A673 (cell line): ENCODE data around the gene NCAN. TPM values are rescaled to one million over a fixed set of nuclear protein-coding genes. Genes with fewer than 3 reads are reported as not detected.

Experiments used
- BruUV-seq: library from RNA; stranded (reverse); fragments of 400-500 nt; replicated peaks from 2 replicates; lab custom pipeline; 2021; lab: Mats Ljungman, UMichigan
- CTCF ChIA-PET: fragments of 300-600 bp; sonication (Branson Sonifier 250); formaldehyde crosslinking; loops from one replicate; lab custom pipeline; 2022; ENCODE audit warnings: antibody characterized with exemption; lab: Charles Lee
- POLR2A ChIA-PET: fragments of 300-600 bp; sonication (Branson Sonifier 250); formaldehyde crosslinking; loops from one replicate; lab custom pipeline; 2022; ENCODE audit warnings: antibody characterized with exemption; ENCODE audit not compliant: low non-redundant PET; lab: Charles Lee
- DNase-seq: peaks from one replicate; pipeline ENCODE4 v3.0.0-alpha.2; 2015; ENCODE audit warnings: low spot score
- H3K27ac ChIP-seq: fragments of 200-600 bp; sonication (generic); 2 replicates; pipeline ENCODE4 v1.5.1; 2016; ENCODE audit warnings: mixed run types, low read depth, mild to moderate bottlenecking, mixed read lengths, antibody characterized with exemption, low read length; ENCODE audit not compliant: poor library complexity, severe bottlenecking
- H3K27me3 ChIP-seq: fragments of 200-600 bp; sonication (generic); replicated peaks from 2 replicates; pipeline ENCODE4 v1.6.1; 2017; ENCODE audit warnings: mixed run types, low read depth, mild to moderate bottlenecking, mixed read lengths, antibody characterized with exemption, low read length; ENCODE audit not compliant: insufficient read depth, poor library complexity
- H3K36me3 ChIP-seq: fragments of 200-600 bp; sonication (generic); 2 replicates; pipeline ENCODE4 v1.6.1; 2016; ENCODE audit warnings: mixed run types, mild to moderate bottlenecking, mixed read lengths, antibody characterized with exemption, low read length; ENCODE audit not compliant: insufficient read depth, poor library complexity, severe bottlenecking
- H3K4me1 ChIP-seq: fragments of 200-600 bp; sonication (generic); 2 replicates; pipeline ENCODE4 v1.6.1; 2017; ENCODE audit warnings: mixed run types, mild to moderate bottlenecking, mixed read lengths, antibody characterized with exemption, low read length; ENCODE audit not compliant: insufficient read depth, poor library complexity, severe bottlenecking
- H3K4me3 ChIP-seq: fragments of 200-600 bp; sonication (generic); 2 replicates; pipeline ENCODE4 v1.5.1; 2016; ENCODE audit warnings: low read depth, mixed run types, mild to moderate bottlenecking, mixed read lengths, low read length; ENCODE audit not compliant: poor library complexity, severe bottlenecking
- H3K9me3 ChIP-seq: fragments of 200-600 bp; sonication (generic); 2 replicates; pipeline ENCODE4 v1.6.1; 2016; ENCODE audit warnings: mixed run types, low read depth, mild to moderate bottlenecking, mixed read lengths, antibody characterized with exemption, low read length; ENCODE audit not compliant: poor library complexity, severe bottlenecking
- CTCF ChIP-seq: fragments of 300-800, 200-600 bp; sonication (generic); conservative IDR thresholded peaks from 2 replicates; pipeline ENCODE4 v1.5.1; 2017; ENCODE audit warnings: low read depth, mild to moderate bottlenecking, antibody characterized with exemption, low read length, moderate library complexity, mixed read lengths
- EZH2 ChIP-seq: fragments of 200-600 bp; sonication (generic); IDR thresholded peaks from 2 replicates; pipeline ENCODE4 v1.6.1; 2017; ENCODE audit warnings: borderline replicate concordance, low read depth, mild to moderate bottlenecking, mixed read lengths, antibody characterized with exemption, low read length; ENCODE audit not compliant: poor library complexity, severe bottlenecking
- intact Hi-C: fragments of 100-400 bp; cut with micrococcal nuclease; formaldehyde crosslinking; loops from one replicate; pipeline ENCODE4 v1.10.0; 2022; ENCODE audit not compliant: unreplicated experiment
- total RNA-seq: library from RNA; stranded (reverse); gene quantifications from 2 replicates; pipeline ENCODE4 v1.2.3, GENCODE V29; 2021

NCAN gene
- total RNA-seq, 1 experiment from 2014 or later = not detected

- BruUV-seq = no TSS peak
- intact Hi-C loops = no loop called here
- no peaks in the 10 kb centered on the region for H3K9me3 ChIP-seq
- POLR2A ChIA-PET = no interaction called here
- CTCF ChIA-PET = no interaction called here
- DNase-seq = no peak
- H3K27ac ChIP-seq = no peak overlapping the region
- H3K4me1 ChIP-seq = no peaks in the 10 kb centered on the region
- H3K27me3 ChIP-seq = peaks cover 7% of the 10 kb centered on the region
- no peak overlapping the region for H3K4me3 ChIP-seq
- no peaks in the 10 kb centered on the region for H3K36me3 ChIP-seq
- TF ChIP-seq CTCF (no peak), EZH2 (no peak)
Measured at GRCh38 chr19:19268453-19269385, 57.0 kb downstream of the NCAN start.

GRCh38 chr19:19269952-19270694, 58.4 kb downstream of the NCAN start:
- Histone ChIP-seq H3K4me3 (no peak overlapping the region), H3K36me3 (no peaks in the 10 kb centered on the region), H3K4me1 (no peaks in the 10 kb centered on the region), H3K27me3 (peaks cover 4% of the 10 kb centered on the region), H3K27ac (no peak overlapping the region), H3K9me3 (no peaks in the 10 kb centered on the region)
- ChIA-PET POLR2A (no interaction called here), CTCF (no interaction called here)
- TF ChIP-seq CTCF (no peak), EZH2 (no peak)
- BruUV-seq = no TSS peak
- no peak for DNase-seq
- intact Hi-C loops = no loop called here

GRCh38 chr19:19270749-19271571, 59.2 kb downstream of the NCAN start:
- peaks cover 7% of the 10 kb centered on the region for H3K36me3 ChIP-seq
- H3K4me1 ChIP-seq = no peaks in the 10 kb centered on the region
- POLR2A ChIA-PET = no interaction called here
- TF ChIP-seq EZH2 = no peak
- no peak for TF ChIP-seq CTCF
- H3K4me3 ChIP-seq = no peak overlapping the region
- H3K27me3 ChIP-seq = peaks cover 4% of the 10 kb centered on the region
- CTCF ChIA-PET = no interaction called here
- DNase-seq = no peak
- H3K27ac ChIP-seq = no peak overlapping the region
- no peaks in the 10 kb centered on the region for H3K9me3 ChIP-seq
- intact Hi-C loops = no loop called here
- no TSS peak for BruUV-seq
